OCI-LY7 (cell line): ENCODE results near the gene GIMAP2. TPM values are rescaled to one million over a fixed set of nuclear protein-coding genes. Genes with fewer than 3 reads are reported as not detected.

ENCODE experiments used
- BruUV-seq: library from RNA; stranded (reverse); fragments of 400-500 nt; replicated peaks from 2 replicates; lab custom pipeline; 2021; lab: Mats Ljungman, UMichigan
- CTCF ChIA-PET: fragments of 300-600 bp; sonication (Branson Sonifier 250); formaldehyde crosslinking; loops from one replicate; lab custom pipeline; 2022; ENCODE audit warnings: antibody characterized with exemption; ENCODE audit not compliant: unreplicated experiment; lab: Charles Lee
- POLR2A ChIA-PET: fragments of 300-600 bp; sonication (Branson Sonifier 250); formaldehyde crosslinking; loops from one replicate; lab custom pipeline; 2022; ENCODE audit warnings: antibody characterized with exemption; lab: Charles Lee
- DNase-seq: peaks from one replicate; pipeline ENCODE4 v3.0.0-alpha.2; 2015; ENCODE audit warnings: low spot score
- H2AFZ ChIP-seq: fragments of 200-600 bp; sonication (generic), shearing (Covaris generic); 2 replicates; pipeline ENCODE4 v1.6.1; 2014; ENCODE audit warnings: mild to moderate bottlenecking, antibody characterized with exemption, low read length, moderate library complexity
- H3K27ac ChIP-seq: fragments of 200-600 bp; sonication (generic); 2 replicates; pipeline ENCODE4 v1.5.1; 2014; ENCODE audit warnings: mixed run types, low read depth, mild to moderate bottlenecking, moderate library complexity, low read length, inconsistent platforms; ENCODE audit not compliant: poor library complexity, severe bottlenecking
- H3K36me3 ChIP-seq: fragments of 200-600 bp; sonication (generic); 2 replicates; pipeline ENCODE4 v1.6.1; 2014; ENCODE audit warnings: mild to moderate bottlenecking, antibody characterized with exemption, low read length, moderate library complexity, mixed read lengths; ENCODE audit not compliant: insufficient read depth
- H3K4me1 ChIP-seq: fragments of 200-600 bp; sonication (generic); 2 replicates; pipeline ENCODE4 v1.5.1; 2014; ENCODE audit warnings: mild to moderate bottlenecking, low read length; ENCODE audit not compliant: insufficient read depth, poor library complexity, severe bottlenecking
- H3K4me2 ChIP-seq: fragments of 200-600 bp; sonication (generic); 2 replicates; pipeline ENCODE4 v1.6.1; 2014; ENCODE audit warnings: mild to moderate bottlenecking, low read length
- H3K4me3 ChIP-seq: fragments of 200-600 bp; sonication (generic); 2 replicates; pipeline ENCODE4 v1.5.1; 2014; ENCODE audit warnings: mild to moderate bottlenecking, low read depth, low read length; ENCODE audit not compliant: poor library complexity, severe bottlenecking
- H3K79me2 ChIP-seq: fragments of 200-600 bp; sonication (generic); 2 replicates; pipeline ENCODE4 v1.6.1; 2016; ENCODE audit warnings: low read depth, mild to moderate bottlenecking, low read length, moderate library complexity, mixed read lengths; ENCODE audit not compliant: insufficient read depth
- H3K9me2 ChIP-seq: fragments of 200-600 bp; sonication (generic); 2 replicates; pipeline ENCODE4 v1.6.1; 2016; ENCODE audit warnings: mild to moderate bottlenecking, low read length, mixed read lengths; ENCODE audit not compliant: insufficient read depth
- H3K9me3 ChIP-seq: fragments of 200-600 bp; sonication (generic); 2 replicates; pipeline ENCODE4 v1.6.1; 2014; ENCODE audit warnings: mild to moderate bottlenecking, mixed run types, low read length, mixed read lengths
- H4K20me1 ChIP-seq: fragments of 200-600 bp; sonication (generic); 2 replicates; pipeline ENCODE4 v1.6.1; 2014; ENCODE audit warnings: mild to moderate bottlenecking, antibody characterized with exemption, low read length, moderate library complexity, mixed read lengths; ENCODE audit not compliant: insufficient read depth
- EZH2phosphoT487 ChIP-seq: fragments of 200-600 bp; sonication (generic); IDR thresholded peaks from 2 replicates; pipeline ENCODE4 v1.6.1; 2018; ENCODE audit warnings: low read depth, borderline replicate concordance, mild to moderate bottlenecking, mixed run types, antibody characterized with exemption, low read length, moderate library complexity, mixed read lengths
- intact Hi-C: fragments of 100-400 bp; cut with micrococcal nuclease; formaldehyde crosslinking; loops from one replicate; pipeline ENCODE4 v1.10.0; 2022; ENCODE audit not compliant: unreplicated experiment
- total RNA-seq, 2 experiments: library from RNA; depleted of rRNA in 1 of 2; stranded (reverse); fragments of >200 nt in 1 of 2; shearing (Covaris generic) in 1 of 2; gene quantifications; 2 replicates each; pipeline ENCODE4 v1.2.3, GENCODE V29; 2014 to 2022
- TF ChIP-seq, protein P1 (sequence below): fragments of 200-600 bp; sonication (generic); conservative IDR thresholded peaks from 2 replicates; pipeline ENCODE4 v1.5.1; 2014; ENCODE audit warnings: mild to moderate bottlenecking, antibody characterized with exemption, low read length, moderate library complexity, mixed read lengths

Gene GIMAP2
- total RNA-seq, 2 experiments from 2014 or later: not detected

DNA sequence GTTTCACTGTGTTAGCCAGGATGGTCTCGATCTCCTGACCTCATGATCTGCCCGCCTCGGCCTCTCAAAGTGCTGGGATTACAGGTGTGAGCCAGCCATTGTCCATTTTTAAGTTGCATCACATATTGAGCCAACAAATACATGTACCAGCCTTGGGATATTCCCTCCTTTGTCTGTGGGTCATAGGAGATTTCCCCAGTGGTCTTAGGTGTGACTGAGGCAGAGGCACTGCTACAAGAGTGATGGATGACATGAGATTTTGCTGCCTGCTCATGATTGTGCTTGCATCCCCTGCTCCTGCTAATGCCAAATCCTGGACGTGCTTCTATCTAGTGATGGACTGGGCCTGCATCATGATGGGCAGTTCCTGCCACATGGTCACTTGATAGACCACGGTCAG lies 42.6 kb upstream of the GIMAP2 start:
- intact Hi-C loops: no loop called here
- Histone ChIP-seq H3K9me2 (no peaks in the 10 kb centered on the region), H3K4me3 (no peak overlapping the region), H3K4me2 (no peak overlapping the region), H3K4me1 (no peaks in the 10 kb centered on the region), H3K27ac (no peak overlapping the region), H3K9me3 (no peaks in the 10 kb centered on the region), H3K79me2 (no peaks in the 10 kb centered on the region), H2AFZ (no peak overlapping the region), H3K36me3 (no peaks in the 10 kb centered on the region), H4K20me1 (no peaks in the 10 kb centered on the region)
- ChIA-PET CTCF (no interaction called here), POLR2A (no interaction called here)
- no peak for DNase-seq
- TF ChIP-seq EZH2phosphoT487: no peak
- TF ChIP-seq, protein P1, sequence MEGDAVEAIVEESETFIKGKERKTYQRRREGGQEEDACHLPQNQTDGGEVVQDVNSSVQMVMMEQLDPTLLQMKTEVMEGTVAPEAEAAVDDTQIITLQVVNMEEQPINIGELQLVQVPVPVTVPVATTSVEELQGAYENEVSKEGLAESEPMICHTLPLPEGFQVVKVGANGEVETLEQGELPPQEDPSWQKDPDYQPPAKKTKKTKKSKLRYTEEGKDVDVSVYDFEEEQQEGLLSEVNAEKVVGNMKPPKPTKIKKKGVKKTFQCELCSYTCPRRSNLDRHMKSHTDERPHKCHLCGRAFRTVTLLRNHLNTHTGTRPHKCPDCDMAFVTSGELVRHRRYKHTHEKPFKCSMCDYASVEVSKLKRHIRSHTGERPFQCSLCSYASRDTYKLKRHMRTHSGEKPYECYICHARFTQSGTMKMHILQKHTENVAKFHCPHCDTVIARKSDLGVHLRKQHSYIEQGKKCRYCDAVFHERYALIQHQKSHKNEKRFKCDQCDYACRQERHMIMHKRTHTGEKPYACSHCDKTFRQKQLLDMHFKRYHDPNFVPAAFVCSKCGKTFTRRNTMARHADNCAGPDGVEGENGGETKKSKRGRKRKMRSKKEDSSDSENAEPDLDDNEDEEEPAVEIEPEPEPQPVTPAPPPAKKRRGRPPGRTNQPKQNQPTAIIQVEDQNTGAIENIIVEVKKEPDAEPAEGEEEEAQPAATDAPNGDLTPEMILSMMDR: no peak
- no TSS peak for BruUV-seq

DNA sequence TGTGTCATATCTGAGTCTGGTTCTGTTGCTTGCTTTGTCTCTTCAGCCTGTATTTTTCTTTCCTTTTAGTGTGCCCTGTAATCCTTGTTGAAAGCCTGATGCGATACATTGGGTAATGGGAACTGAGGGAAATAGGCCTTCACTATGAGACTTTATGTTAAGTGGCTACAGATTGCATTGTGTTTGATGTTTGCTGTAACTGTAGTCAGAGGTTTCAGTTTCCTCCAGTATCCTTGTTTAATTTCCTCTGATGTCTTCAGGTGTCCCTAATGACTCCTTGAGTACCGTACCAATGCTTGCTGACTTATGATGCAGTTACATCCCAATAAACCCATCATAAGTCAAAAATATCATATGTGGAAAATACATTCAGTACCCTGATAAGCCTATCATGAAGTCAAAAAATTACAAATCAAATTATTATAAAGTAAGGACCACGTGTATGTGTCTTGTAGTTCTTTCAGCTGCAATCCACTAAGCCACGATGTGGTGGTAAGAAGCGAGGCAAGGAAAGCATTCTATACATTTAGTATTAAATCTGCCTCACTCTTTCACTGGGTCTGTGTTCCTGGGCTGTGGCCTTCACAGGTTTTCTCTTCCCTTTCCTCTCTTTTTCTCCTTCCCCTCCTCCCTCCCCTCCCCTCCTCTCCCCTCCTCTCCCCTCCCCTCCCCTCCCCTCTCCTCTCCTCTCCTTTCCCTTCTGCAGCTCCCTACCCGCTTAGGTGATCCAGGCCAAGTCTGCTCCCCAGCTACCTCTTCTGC lies 40.1 kb upstream of the GIMAP2 start:
- Histone ChIP-seq H3K79me2 (no peaks in the 10 kb centered on the region), H4K20me1 (no peaks in the 10 kb centered on the region), H3K9me3 (no peaks in the 10 kb centered on the region), H3K4me2 (no peak overlapping the region), H3K9me2 (no peaks in the 10 kb centered on the region), H3K36me3 (no peaks in the 10 kb centered on the region), H3K4me3 (no peak overlapping the region), H3K4me1 (no peaks in the 10 kb centered on the region), H2AFZ (no peak overlapping the region), H3K27ac (no peak overlapping the region)
- BruUV-seq: no TSS peak
- intact Hi-C loops: no loop called here
- CTCF ChIA-PET: no interaction called here
- DNase-seq: no peak
- POLR2A ChIA-PET: no interaction called here
- TF ChIP-seq, protein P1: no peak
- TF ChIP-seq EZH2phosphoT487: no peak

DNA sequence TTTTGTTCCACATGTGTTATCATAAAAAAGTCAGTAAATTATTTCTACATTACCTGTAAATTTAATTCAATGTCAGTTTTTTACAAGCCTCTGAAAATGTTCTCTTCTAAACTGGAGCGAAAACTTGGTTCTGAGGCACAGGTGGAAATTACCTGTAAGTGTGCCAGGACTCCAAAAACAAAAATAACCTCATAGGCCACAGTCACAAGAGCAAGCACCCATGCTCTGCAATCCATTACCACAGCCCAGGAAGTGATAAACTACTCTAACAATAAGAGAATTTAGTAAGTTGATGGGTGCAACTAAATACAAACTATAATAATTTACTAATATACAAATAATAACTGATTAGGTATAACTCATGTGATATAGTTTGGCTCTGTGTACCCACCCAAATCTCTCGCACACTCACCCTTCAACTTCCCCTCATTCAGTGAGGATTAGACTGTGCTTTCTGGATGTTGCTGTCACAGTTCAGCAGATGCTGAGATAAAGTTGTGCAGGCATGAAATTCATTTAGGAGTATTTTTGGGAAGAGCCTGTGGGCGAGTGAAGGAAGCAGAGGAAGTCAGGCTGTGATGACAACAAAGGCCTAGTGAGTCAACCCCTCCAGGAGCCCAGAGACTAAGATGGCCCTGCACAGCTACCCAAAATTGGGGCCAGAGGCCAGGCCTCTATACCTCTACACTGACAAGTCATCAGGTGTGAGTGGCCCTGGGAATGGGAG lies 37.0 kb upstream of the GIMAP2 start:
- no peak for TF ChIP-seq EZH2phosphoT487
- H3K79me2 ChIP-seq: no peaks in the 10 kb centered on the region
- no peaks in the 10 kb centered on the region for H3K36me3 ChIP-seq
- no peak overlapping the region for H3K4me2 ChIP-seq
- H4K20me1 ChIP-seq: no peaks in the 10 kb centered on the region
- DNase-seq: no peak
- H3K9me3 ChIP-seq: no peaks in the 10 kb centered on the region
- H3K27ac ChIP-seq: no peak overlapping the region
- CTCF ChIA-PET: no interaction called here
- BruUV-seq: no TSS peak
- POLR2A ChIA-PET: no interaction called here
- H2AFZ ChIP-seq: no peak overlapping the region
- no peaks in the 10 kb centered on the region for H3K9me2 ChIP-seq
- intact Hi-C loops: no loop called here
- H3K4me1 ChIP-seq: no peaks in the 10 kb centered on the region
- no peak overlapping the region for H3K4me3 ChIP-seq
